Inferior parietal cortex (tissue), 1 donor: Measurements from ENCODE around the gene DHX35.

Source experiments
- DNase-seq: peaks from one replicate; pipeline ENCODE4 v3.0.0-alpha.2; 2016; ENCODE audit errors: extremely low spot score

The DHX35 gene

GRCh38 chr20:39066471-39067242 lies 104.5 kb downstream of the DHX35 start:
- DNase-seq: no peak

- DNase-seq: no peak
Measured at GRCh38 chr20:39067526-39068216, 105.5 kb downstream of the DHX35 start.

GRCh38 chr20:39069976-39070375 lies 107.8 kb downstream of the DHX35 start:
- DNase-seq: no peak

GRCh38 chr20:39070484-39071231 lies 108.5 kb downstream of the DHX35 start:
- no peak for DNase-seq

GRCh38 chr20:39072132-39072531 lies 110.0 kb downstream of the DHX35 start:
- no peak for DNase-seq

GRCh38 chr20:39072653-39073052 lies 110.5 kb downstream of the DHX35 start:
- no peak for DNase-seq

GRCh38 chr20:39075731-39076130 lies 113.6 kb downstream of the DHX35 start:
- DNase-seq: no peak

DNA sequence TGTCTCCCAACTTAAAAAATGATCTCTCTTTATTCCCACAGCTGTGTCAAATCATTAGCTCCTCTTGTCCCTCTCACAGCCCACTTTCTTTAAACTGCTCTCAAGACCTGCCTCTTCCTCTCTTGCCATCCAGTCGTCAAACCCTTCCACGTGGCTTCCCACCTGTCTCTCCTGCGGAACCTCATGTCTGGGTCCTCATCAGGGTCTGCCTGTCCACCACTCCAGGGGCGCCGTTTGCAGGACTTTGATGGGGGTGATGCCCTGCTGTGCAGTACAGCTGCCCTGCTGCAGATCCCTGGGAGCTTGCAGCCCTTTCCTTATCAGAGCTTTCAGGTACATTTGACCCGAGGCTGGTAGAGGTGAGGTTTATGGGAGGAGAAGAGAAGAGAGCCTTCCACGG lies 114.8 kb downstream of the DHX35 start:
- DNase-seq: no peak

DNA sequence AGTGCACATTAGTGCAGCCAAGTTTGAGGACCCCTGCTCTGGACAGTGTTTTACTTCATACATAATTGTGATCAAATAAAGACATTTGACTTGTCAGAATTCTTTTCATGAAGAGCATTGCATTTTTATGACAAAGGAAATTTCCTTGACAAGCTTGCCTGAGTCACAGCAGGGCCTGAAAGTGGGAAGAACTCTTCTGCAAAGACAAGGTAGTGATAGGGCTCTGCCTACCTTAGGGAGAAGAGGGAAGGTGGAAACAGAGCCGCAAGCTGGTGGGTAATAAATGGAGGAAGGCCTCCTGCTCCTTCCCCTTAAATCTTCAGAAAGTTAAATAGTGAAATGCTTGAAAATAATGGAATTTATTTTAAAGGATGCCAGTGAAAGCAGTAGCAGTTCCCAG lies 118.2 kb downstream of the DHX35 start:
- no peak for DNase-seq

- peak; percentile 95 for DNase-seq
Measured at GRCh38 chr20:39081255-39081654, 119.1 kb downstream of the DHX35 start.

DNA sequence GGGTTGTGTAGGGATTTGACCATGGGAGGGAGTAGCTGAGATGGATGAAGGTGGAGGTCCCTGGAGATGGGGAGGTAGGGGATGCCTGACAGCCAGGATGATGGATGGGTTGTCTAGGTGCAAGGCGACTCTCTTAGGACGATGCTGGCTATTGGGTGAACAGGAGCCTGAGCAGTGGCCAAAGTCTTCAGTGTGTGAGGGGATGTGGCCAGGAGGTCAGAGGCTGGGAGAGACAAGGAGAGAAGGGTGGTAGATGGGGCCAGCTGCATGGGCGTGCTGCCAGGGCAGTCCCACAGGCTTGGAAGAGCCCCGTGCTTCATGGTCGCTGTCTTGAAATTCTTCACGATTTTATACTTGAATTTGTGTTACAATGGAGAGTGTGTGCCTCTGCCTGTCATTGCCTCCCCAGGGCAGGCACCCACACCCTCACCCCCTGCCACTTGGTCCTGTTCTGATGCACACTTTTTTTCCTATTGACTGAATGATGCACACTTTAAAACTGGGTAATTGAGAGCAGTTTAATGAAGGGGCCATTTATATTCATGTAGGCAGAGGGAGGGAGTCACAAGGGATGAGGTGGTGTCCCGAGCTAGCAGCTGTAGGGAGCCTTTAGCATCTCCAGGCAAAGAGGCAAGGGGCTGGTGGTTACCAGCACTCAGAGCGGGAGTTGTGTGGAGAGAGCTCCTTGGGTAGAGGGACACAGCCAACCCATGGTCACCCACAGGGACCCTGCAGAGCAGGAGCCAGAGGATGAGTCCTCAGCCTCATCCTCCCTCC lies 120.7 kb downstream of the DHX35 start:
- DNase-seq: no peak

GRCh38 chr20:39083761-39084160 lies 121.6 kb downstream of the DHX35 start:
- no peak for DNase-seq

DNA sequence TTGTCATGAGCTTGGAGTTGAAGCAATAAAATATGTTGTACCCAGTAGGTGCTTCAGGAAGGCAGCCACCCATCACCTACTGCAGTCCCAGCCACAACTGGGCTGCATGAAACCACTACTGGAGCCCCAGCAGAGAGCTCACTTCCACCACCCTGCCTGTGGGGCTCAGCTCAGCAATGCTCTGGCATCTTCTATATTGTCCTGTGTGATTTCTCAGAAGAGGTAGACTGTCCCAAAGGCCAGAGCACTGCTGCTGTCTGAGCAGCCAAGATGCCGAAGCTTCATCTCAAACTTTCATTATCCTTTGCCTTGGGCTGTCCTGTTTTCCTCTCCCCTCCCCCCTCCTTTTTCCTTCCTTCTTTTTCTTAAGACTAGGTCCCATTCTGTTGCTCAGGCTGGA lies 126.9 kb downstream of the DHX35 start:
- no peak for DNase-seq
